ENCODE data around the gene TNRC6A.
"Not testable (repeated sequence)": the region's sequence is repeated elsewhere in the genome, so short reads cannot be mapped to it uniquely, and the experiment has no call there.

Gene TNRC6A

GRCh38 chr16:24761526-24761925 lies 32.1 kb downstream of the TNRC6A start:
- DNase-seq, result no peak

- no peak for DNase-seq
Measured at GRCh38 chr16:24764916-24765315, 35.5 kb downstream of the TNRC6A start.

DNA sequence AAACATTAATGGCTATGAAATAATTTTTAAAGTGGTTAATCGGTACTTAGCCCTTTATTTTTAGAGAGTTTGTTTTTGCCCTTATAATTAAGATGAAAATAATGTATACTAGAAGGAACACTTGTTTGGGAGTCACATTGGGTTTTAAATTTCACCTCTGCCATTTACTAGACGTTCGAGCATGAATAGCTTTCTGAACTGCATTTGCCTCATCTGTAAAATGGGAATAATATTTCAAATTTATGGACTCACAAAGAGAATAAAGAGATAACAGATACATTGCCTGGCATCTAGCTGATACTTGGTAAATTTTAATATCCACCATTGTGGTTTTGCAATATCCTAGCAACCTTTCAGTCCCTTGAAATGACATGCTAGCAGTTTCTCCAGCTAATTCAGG lies 36.6 kb downstream of the TNRC6A start:
- DNase-seq, result no peak

- DNase-seq, result no peak
Measured at GRCh38 chr16:24769806-24770205, 40.4 kb downstream of the TNRC6A start.

DNA sequence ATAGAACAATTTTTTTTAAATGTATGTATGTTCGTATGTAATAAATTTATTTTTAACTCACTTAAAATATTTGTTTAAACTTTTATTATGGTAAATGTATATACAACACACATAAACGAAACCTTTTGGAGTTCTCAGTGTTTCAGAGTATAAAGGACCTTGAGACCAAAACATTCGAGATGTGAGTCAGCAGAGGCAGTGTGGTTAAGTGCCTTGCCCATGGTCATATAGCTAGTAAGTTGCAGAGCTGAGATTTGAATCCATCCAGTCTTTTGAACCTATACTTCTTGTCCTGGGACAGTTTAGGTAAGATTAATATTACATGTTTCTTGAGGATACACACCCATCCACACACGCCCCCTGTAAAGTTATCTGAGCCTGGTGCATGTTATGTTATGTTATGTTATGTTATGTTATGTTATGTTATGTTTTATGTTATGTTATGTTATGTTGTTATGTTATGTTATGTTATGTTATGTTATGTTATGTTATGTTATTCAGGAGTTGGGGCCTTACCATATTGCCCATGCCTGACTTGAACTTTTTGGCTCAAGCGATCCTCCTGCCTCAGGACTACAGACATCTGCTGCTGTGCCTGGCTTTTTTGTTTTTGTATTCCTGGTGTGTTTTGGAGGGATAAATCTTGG lies 41.8 kb downstream of the TNRC6A start:
- peak; percentile 60 for DNase-seq

- DNase-seq, result no peak
Measured at GRCh38 chr16:24771779-24772157, 42.3 kb downstream of the TNRC6A start.

DNA sequence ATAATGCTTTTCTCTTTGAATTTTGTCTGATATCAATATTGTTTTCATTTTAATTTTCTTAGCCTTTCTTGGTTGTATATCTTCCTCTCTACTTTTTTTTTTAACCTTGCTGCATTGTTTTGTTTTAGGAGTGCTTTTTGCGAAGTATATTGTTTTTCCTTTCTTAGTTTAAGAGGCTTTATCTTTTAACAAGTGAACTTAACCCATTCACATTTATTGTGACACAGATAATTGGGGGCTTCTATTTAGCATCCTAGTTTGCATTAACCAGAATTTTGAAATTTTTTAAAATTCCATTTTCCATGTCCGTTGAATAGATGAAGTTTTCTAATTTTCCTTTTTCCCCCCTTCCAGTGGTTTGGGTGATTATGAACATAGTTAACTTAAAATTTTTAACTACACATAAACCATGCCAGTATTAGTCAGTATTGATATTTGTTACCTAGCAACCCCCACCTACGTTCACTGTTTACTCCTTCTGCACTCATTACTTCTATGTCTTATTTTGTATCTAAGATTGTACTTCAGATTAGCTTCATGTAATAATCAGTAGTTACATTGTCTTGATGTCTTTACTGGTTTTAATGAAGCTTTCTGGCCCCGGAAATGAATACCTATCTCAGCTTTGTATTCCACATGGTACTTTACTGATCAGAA lies 44.4 kb downstream of the TNRC6A start:
- no peak for DNase-seq

- DNase-seq, result no peak
Measured at GRCh38 chr16:24774510-24774909, 45.1 kb downstream of the TNRC6A start.

- no peak for DNase-seq
Measured at GRCh38 chr16:24775455-24775854, 46.0 kb downstream of the TNRC6A start.

- DNase-seq, result no peak
Measured at GRCh38 chr16:24776501-24777220, 47.2 kb downstream of the TNRC6A start.

DNA sequence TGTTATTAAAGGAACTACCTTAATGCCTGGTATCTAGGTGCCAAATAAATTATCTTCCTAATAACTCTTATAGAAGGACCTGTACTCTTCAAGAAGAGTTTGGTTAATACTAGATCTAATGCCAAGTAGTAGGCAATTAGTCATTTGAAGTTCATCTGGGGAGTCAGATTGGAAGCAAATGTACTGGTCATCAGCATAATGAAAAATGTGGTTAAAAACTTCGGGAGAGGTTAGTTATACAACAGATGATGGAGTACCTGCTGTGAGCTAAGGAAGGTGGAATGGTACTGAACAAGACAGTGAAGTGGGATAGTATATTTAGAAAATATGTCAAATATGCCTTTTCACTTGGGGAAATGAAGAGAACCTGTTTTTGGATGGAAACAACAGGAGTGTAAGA lies 49.2 kb downstream of the TNRC6A start:
- no peak for DNase-seq

- no peak for DNase-seq
Measured at GRCh38 chr16:24781256-24781655, 51.8 kb downstream of the TNRC6A start.

DNA sequence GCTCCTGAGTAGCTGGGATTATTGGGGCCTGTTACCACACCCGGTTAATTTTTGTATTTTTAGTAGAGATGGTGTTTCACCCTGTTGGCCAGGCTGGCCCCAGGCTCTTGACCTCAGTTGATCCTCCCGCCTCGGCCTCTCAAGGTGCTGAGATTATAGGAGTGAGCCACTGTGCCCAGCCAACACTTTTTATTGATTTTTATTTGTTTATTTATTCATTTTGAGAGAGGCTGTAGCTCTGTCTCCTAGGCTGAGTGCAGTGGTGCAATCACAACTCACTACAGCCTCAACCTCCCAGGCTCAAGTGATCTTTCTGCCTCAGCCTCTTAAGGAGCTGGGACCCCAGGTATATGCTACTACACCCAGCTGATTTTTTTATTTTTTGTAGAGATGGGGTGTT lies 54.7 kb downstream of the TNRC6A start:
- DNase-seq, result no peak

DNA sequence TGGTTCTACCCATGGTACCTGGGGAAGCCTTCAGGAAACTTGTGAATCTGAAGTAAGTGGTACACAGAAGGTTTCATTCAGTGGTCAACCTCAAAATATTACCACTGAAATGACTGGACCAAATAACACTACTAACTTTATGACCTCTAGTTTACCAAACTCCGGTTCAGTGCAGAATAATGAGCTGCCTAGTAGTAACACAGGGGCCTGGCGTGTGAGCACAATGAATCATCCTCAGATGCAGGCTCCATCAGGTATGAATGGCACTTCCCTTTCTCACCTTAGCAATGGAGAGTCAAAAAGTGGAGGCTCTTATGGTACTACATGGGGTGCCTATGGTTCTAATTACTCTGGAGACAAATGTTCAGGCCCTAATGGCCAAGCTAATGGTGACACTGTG lies 60.4 kb downstream of the TNRC6A start:
- no peak for DNase-seq

- DNase-seq, result no peak
Measured at GRCh38 chr16:24800586-24800985, 71.1 kb downstream of the TNRC6A start.

DNA sequence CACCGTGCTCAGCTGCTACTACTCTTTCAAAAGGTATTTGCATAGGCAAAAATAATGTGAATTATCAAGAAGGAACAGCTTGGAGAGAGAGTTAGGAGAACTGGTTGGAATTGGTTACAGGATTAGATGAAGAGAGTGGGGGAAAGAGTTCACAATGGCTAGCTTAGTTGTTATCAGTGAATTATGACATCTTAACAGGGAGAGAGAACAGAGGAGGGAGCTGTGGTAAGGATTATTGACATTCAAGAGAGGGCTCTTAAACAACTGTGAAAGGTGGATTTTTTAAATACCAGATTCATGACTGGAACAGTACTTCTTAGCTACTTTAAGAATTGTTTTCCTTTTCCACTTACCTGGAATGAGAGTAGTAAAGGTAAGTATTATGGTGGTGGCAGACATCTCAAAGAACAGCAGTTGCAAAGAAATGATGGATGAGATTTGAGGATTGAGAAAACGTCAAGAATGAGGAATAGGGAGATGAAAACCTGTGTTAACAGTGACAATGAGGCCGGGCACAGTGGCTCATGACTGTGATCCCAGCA lies 72.4 kb downstream of the TNRC6A start:
- no peak for DNase-seq

GRCh38 chr16:24805484-24805883 lies 76.0 kb downstream of the TNRC6A start:
- no peak for DNase-seq

DNA sequence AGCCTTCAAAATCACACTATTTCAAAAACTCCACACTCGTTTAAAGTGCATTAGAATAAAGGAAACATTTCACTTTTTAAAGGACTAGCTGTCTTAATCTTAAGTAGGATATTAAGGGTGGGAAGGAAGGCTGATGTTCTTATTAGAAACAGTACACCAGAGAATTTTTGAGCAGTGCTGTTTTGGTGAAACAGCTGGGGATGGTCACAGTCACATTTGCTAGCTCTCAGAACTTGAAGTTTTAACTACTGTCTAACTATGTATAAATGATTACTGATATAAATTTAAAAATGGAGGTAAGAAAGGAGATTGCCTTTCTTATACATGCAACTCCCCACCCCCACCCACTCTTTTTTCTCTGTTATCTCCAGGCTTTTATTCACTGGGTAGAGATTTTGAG lies 77.8 kb downstream of the TNRC6A start:
- no peak for DNase-seq

GRCh38 chr16:24810951-24811843 lies 81.7 kb downstream of the TNRC6A start:
- DNase-seq, result no peak

GRCh38 chr16:24812813-24813212 lies 83.4 kb downstream of the TNRC6A start:
- DNase-seq, result not testable (repeated sequence)

- DNase-seq, result no peak
Measured at GRCh38 chr16:24815021-24815420, 85.6 kb downstream of the TNRC6A start.

DNA sequence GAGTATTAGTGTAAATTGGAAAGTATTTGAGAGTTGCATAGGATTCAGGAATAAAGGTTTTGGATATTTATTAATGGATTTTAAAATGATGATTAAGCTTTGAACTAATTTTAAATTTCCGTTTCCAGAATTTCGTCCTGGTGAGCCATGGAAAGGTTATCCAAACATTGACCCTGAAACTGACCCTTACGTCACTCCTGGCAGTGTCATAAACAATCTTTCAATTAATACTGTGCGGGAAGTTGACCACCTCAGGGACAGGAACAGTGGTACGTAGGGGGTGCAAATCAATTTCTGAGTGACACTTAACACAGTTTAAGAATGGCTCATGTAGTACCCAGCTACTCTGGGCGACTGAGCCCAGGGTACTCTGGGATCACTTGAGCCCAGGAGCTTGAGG lies 87.2 kb downstream of the TNRC6A start:
- no peak for DNase-seq

GRCh38 chr16:24819462-24820040 lies 90.1 kb downstream of the TNRC6A start:
- DNase-seq, result no peak
